Retinal pigment epithelial cell (primary cell): ENCODE results near the gene PKN3.

Experiments
- DNase-seq: peaks from one replicate; pipeline ENCODE4 v3.0.0-alpha.2; 2010; ENCODE audit warnings: low read depth
- H3K4me3 ChIP-seq: 2 replicates; pipeline ENCODE4 v1.5.1; 2011; ENCODE audit warnings: mild to moderate bottlenecking, low read length, control low read depth, moderate library complexity
- CTCF ChIP-seq: conservative IDR thresholded peaks from 2 replicates; pipeline ENCODE4 v1.5.1; 2011; ENCODE audit warnings: low read depth, low read length, control low read depth, inconsistent platforms

Gene PKN3

DNA sequence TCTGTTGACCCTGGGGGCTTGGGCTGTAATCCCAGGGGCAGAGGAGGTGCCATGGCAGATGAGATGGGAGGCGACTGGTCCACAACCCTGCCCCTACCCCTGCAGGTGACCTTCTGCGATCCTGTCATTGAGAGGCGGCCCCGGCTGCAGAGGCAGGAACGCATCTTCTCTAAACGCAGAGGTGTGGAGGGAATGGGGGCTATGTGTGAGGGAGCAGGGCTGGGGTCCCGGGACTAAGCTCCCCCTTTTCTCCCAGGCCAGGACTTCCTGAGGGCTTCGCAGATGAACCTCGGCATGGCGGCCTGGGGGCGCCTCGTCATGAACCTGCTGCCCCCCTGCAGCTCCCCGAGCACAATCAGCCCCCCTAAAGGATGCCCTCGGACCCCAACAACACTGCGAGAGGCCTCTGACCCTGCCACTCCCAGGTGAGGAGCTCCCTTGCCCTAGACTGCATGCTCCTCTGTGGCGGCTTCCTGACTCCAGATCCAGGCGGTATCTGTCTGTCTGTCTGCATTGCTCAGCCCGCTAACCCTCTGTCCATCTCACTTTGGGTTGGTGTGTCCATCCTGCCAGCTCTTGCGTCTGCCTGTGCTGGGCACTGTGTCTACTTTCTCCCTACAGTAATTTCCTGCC lies 11.8 kb downstream of the PKN3 start:
- DNase-seq: no peak
- H3K4me3 ChIP-seq: no peak overlapping the region
- no peak for TF ChIP-seq CTCF

- no peak for DNase-seq
- TF ChIP-seq CTCF: no peak
- H3K4me3 ChIP-seq: no peak overlapping the region
These were observed 12.5 kb downstream of the PKN3 start for GRCh38 chr9:128714586-128715435.

- no peak for DNase-seq
- H3K4me3 ChIP-seq: no peak overlapping the region
- TF ChIP-seq CTCF: no peak
These were observed 13.1 kb downstream of the PKN3 start for GRCh38 chr9:128715436-128715750.

- no peak overlapping the region for H3K4me3 ChIP-seq
- DNase-seq: no peak
- no peak for TF ChIP-seq CTCF
These were observed 14.4 kb downstream of the PKN3 start for GRCh38 chr9:128716581-128717254.

GRCh38 chr9:128718047-128718446 lies 15.7 kb downstream of the PKN3 start:
- no peak for TF ChIP-seq CTCF
- H3K4me3 ChIP-seq: no peak overlapping the region
- DNase-seq: no peak

DNA sequence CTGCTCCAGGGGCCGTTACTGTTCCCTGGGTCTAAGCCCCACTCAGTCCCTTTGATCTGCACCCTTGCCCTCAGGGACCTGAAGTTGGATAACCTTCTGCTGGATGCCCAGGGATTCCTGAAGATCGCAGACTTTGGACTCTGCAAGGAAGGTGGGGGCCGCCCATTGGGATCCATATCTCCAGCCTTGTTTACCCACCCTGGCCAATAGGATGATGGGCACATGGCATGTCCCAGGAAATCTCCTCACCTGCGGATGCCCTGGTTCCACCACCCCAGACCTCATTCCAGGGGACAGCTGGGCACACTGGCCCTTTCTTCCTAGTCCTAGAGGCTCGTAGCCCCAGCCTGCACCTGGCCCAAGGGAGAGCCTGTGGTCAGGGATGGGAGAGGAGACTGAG lies 16.2 kb downstream of the PKN3 start:
- no peak overlapping the region for H3K4me3 ChIP-seq
- no peak for TF ChIP-seq CTCF
- no peak for DNase-seq
